Measurements from ENCODE around the gene RASGRF1.
"Not testable (repeated sequence)": the region's sequence is repeated elsewhere in the genome, so short reads cannot be mapped to it uniquely, and the experiment has no call there.

The RASGRF1 gene

GRCh38 chr15:79090487-79091203 is at the start of gene RASGRF1:
Gene RASGRF1, minus strand, starts transcription at chr15:79090780. Its CDS starts 282 bp downstream, at chr15:79090498.
- DNase-seq (ENCODE audit: low read depth), result no peak

GRCh38 chr15:79136434-79137046 is 46.0 kb upstream of the RASGRF1 start:
- DNase-seq (ENCODE audit: low read depth), result no peak

- no peak for DNase-seq (ENCODE audit: low read depth)
Measured at GRCh38 chr15:79133309-79133708, 42.7 kb upstream of the RASGRF1 start.

GRCh38 chr15:79132770-79133169 is 42.2 kb upstream of the RASGRF1 start:
- no peak for DNase-seq (ENCODE audit: low read depth)

- DNase-seq (ENCODE audit: low read depth), result no peak
Measured at GRCh38 chr15:79132361-79132760, 41.8 kb upstream of the RASGRF1 start.

- no peak for DNase-seq (ENCODE audit: low read depth)
Measured at GRCh38 chr15:79130535-79131130, 40.1 kb upstream of the RASGRF1 start.

- no peak for DNase-seq (ENCODE audit: low read depth)
Measured at GRCh38 chr15:79129235-79129634, 38.7 kb upstream of the RASGRF1 start.

- DNase-seq (ENCODE audit: low read depth), result no peak
Measured at GRCh38 chr15:79128556-79128955, 38.0 kb upstream of the RASGRF1 start.

GRCh38 chr15:79124388-79124787 is 33.8 kb upstream of the RASGRF1 start:
- DNase-seq (ENCODE audit: low read depth), result no peak

GRCh38 chr15:79122991-79123390 is 32.4 kb upstream of the RASGRF1 start:
- DNase-seq (ENCODE audit: low read depth), result no peak

- no peak for DNase-seq (ENCODE audit: low read depth)
Measured at GRCh38 chr15:79122391-79122790, 31.8 kb upstream of the RASGRF1 start.

GRCh38 chr15:79121571-79121970 is 31.0 kb upstream of the RASGRF1 start:
- DNase-seq (ENCODE audit: low read depth), result no peak

GRCh38 chr15:79117442-79118204 is 27.0 kb upstream of the RASGRF1 start:
- no peak for DNase-seq (ENCODE audit: low read depth)

GRCh38 chr15:79116771-79117170 is 26.2 kb upstream of the RASGRF1 start:
- no peak for DNase-seq (ENCODE audit: low read depth)

- DNase-seq (ENCODE audit: low read depth), result no peak
Measured at GRCh38 chr15:79115986-79116665, 25.5 kb upstream of the RASGRF1 start.

- no peak for DNase-seq (ENCODE audit: low read depth)
Measured at GRCh38 chr15:79113831-79114230, 23.3 kb upstream of the RASGRF1 start.

GRCh38 chr15:79111404-79111803 is 20.8 kb upstream of the RASGRF1 start:
- not testable (repeated sequence) for DNase-seq (ENCODE audit: low read depth)

- DNase-seq (ENCODE audit: low read depth), result no peak
Measured at GRCh38 chr15:79105141-79105540, 14.6 kb upstream of the RASGRF1 start.

GRCh38 chr15:79102595-79102994 is 12.0 kb upstream of the RASGRF1 start:
- DNase-seq (ENCODE audit: low read depth), result no peak

- DNase-seq (ENCODE audit: low read depth), result no peak
Measured at GRCh38 chr15:79101866-79102581, 11.4 kb upstream of the RASGRF1 start.

- no peak for DNase-seq (ENCODE audit: low read depth)
Measured at GRCh38 chr15:79099692-79100091, 9.1 kb upstream of the RASGRF1 start.
